Measurements from ENCODE around the gene SH2D3A. TPM values are rescaled to one million over a fixed set of nuclear protein-coding genes. Genes with fewer than 3 reads are reported as not detected.

SH2D3A gene
- total RNA-seq, 1 experiment from 2014 or later: 30.3 TPM

- no peak for TF ChIP-seq PRDM15 (CRISPR knock-in tag; IDR thresholded peaks at IDR 0.05)
These were observed 28.3 kb downstream of the SH2D3A start (continued) for GRCh38 chr19:6738787-6739389.

- peak overlapping the region; percentile 96 for H3K27ac Mint-ChIP-seq
- ChIA-PET POLR2A (interaction anchor here (0.6 to 3.9 kb wide), 6 partner anchors 13 to 262 kb away, joined by 3 to 29 read pairs (median 4); partner anchors contain the start of gene SH2D3A), CTCF (interaction anchor here (0.6 to 4.6 kb wide), 23 partner anchors 10 to 398 kb away, joined by 3 to 85 read pairs (median 4); partner anchors contain the start of genes SH2D3A and VAV1)
- H3K4me1 Mint-ChIP-seq: peaks cover 51% of the 10 kb centered on the region
- H3K9me3 Mint-ChIP-seq: no peaks in the 10 kb centered on the region
- DNase-seq (ENCODE audit: low spot score) (peak; percentile 68), ATAC-seq (peak; percentile 5)
- peaks cover 7% of the 10 kb centered on the region for H3K36me3 Mint-ChIP-seq
- H3K27me3 Mint-ChIP-seq (ENCODE audit: low read depth): no peaks in the 10 kb centered on the region
- TF ChIP-seq GABPB1 (CRISPR knock-in tag; IDR thresholded peaks at IDR 0.05): 0 out of 2 replicates have a peak, but pooled peaks have one; percentile 24
- no peak for TF ChIP-seq RORB (CRISPR knock-in tag; IDR thresholded peaks at IDR 0.05)
- TF ChIP-seq NR2C2 (CRISPR knock-in tag; IDR thresholded peaks at IDR 0.05): peak; percentile 59; the same call in 1 of the 2 replicates
- TF ChIP-seq ATF3 (CRISPR knock-in tag; conservative IDR thresholded peaks at IDR 0.05): no peak
- TF ChIP-seq ATF6 (CRISPR knock-in tag; IDR thresholded peaks at IDR 0.05): no peak
- TF ChIP-seq ZNF263 (CRISPR knock-in tag; IDR thresholded peaks at IDR 0.05; ENCODE audit: low read depth): no peak
- no peak for TF ChIP-seq CTCF (IDR thresholded peaks at IDR 0.05)
- TF ChIP-seq IRF2 (CRISPR knock-in tag; IDR thresholded peaks at IDR 0.05; ENCODE audit: borderline replicate concordance, low read depth): no peak
- no peak for TF ChIP-seq PREB (CRISPR knock-in tag; IDR thresholded peaks at IDR 0.05; ENCODE audit: borderline replicate concordance)
- H3K4me3 Mint-ChIP-seq: peak overlapping the region; percentile 97
These were observed 29.1 kb downstream of the SH2D3A start for GRCh38 chr19:6737873-6738786.
